Activated effector memory CD4-positive, alpha-beta T cell treated with anti-CD3 and anti-CD28 coated beads, Interleukin-2, amount 50 U/mL, for 16 hours (primary cell): Measurements from ENCODE around the gene ABLIM2.

Experiments
- DNase-seq: peaks from one replicate; pipeline ENCODE4 v3.0.0-alpha.2; 2020

The ABLIM2 gene

GRCh38 chr4:8015512-8015911, 143.1 kb downstream of the ABLIM2 start:
- DNase-seq, result no peak

- DNase-seq, result no peak
Observed at GRCh38 chr4:8013976-8014726, 144.5 kb downstream of the ABLIM2 start.

- DNase-seq, result no peak
Observed at GRCh38 chr4:8012517-8012916, 146.1 kb downstream of the ABLIM2 start.

- DNase-seq, result no peak
Observed at GRCh38 chr4:8010618-8011017, 148.0 kb downstream of the ABLIM2 start.

- DNase-seq, result no peak
Observed at GRCh38 chr4:8009710-8010511, 148.7 kb downstream of the ABLIM2 start.

- DNase-seq, result no peak
Observed at GRCh38 chr4:8009097-8009496, 149.5 kb downstream of the ABLIM2 start.

GRCh38 chr4:8008391-8008790, 150.2 kb downstream of the ABLIM2 start:
- DNase-seq, result no peak

- no peak for DNase-seq
Observed at GRCh38 chr4:8007581-8007980, 151.0 kb downstream of the ABLIM2 start.

GRCh38 chr4:8006471-8006870, 152.1 kb downstream of the ABLIM2 start:
- DNase-seq, result no peak

GRCh38 chr4:8005814-8006215, 152.8 kb downstream of the ABLIM2 start:
- no peak for DNase-seq

- DNase-seq, result no peak
Observed at GRCh38 chr4:8005033-8005808, 153.4 kb downstream of the ABLIM2 start.

GRCh38 chr4:8004066-8004465, 154.5 kb downstream of the ABLIM2 start:
- no peak for DNase-seq

- DNase-seq, result no peak
Observed at GRCh38 chr4:8002525-8003309, 155.9 kb downstream of the ABLIM2 start.

GRCh38 chr4:8001564-8002355, 156.9 kb downstream of the ABLIM2 start:
- no peak for DNase-seq

GRCh38 chr4:8000721-8001491, 157.7 kb downstream of the ABLIM2 start:
- no peak for DNase-seq

- DNase-seq, result no peak
Observed at GRCh38 chr4:8000247-8000646, 158.4 kb downstream of the ABLIM2 start.

GRCh38 chr4:7999695-8000094, 158.9 kb downstream of the ABLIM2 start:
- DNase-seq, result no peak

GRCh38 chr4:7999279-7999678, 159.3 kb downstream of the ABLIM2 start:
- no peak for DNase-seq

GRCh38 chr4:7998447-7998846, 160.2 kb downstream of the ABLIM2 start:
- DNase-seq, result no peak

- no peak for DNase-seq
Observed at GRCh38 chr4:7995866-7996265, 162.7 kb downstream of the ABLIM2 start.

GRCh38 chr4:7995135-7995534, 163.5 kb downstream of the ABLIM2 start:
- DNase-seq, result no peak
